GM12878 (cell line): ENCODE results near the gene CXXC5. TPM values are rescaled to one million over a fixed set of nuclear protein-coding genes. Genes with fewer than 3 reads are reported as not detected.

Experiments used
- ATAC-seq: fragments of 200-7000 bp; cut with Tn5 transposase; 3 replicates; pipeline ENCODE4 v1.9.1; 2020; ENCODE audit warnings: mild to moderate bottlenecking, moderate library complexity
- BruUV-seq: library from RNA; stranded (reverse); fragments of 400-500 nt; replicated peaks from 2 replicates; lab custom pipeline; 2021; lab: Mats Ljungman, UMichigan
- CTCF ChIA-PET: fragments of 300-600 bp; sonication (Branson Sonifier 250); formaldehyde crosslinking; extraction: SDS; loops from one replicate; lab custom pipeline; 2021; ENCODE audit warnings: inconsistent platforms; lab: Yijun Ruan, JAX
- POLR2A ChIA-PET: fragments of 350-600 bp; formaldehyde crosslinking; extraction: SDS; loops from one replicate; lab custom pipeline; 2021; ENCODE audit warnings: inconsistent platforms; lab: Charles Lee
- RAD21 ChIA-PET: fragments of 300-600 bp; sonication (Branson Sonifier 250); formaldehyde crosslinking; loops from one replicate; lab custom pipeline; 2023; ENCODE audit warnings: antibody characterized with exemption; ENCODE audit not compliant: unreplicated experiment; lab: Charles Lee
- SMC1A ChIA-PET: fragments of 300-600 bp; sonication (Branson Sonifier 250); formaldehyde crosslinking; loops from one replicate; lab custom pipeline; 2023; ENCODE audit not compliant: unreplicated experiment, uncharacterized antibody; lab: Charles Lee
- DNase-seq: peaks from one replicate; pipeline ENCODE4 v3.0.0-alpha.2; 2011; ENCODE audit warnings: low read depth, low spot score
- FAIRE-seq: peaks from 3 replicates; lab custom pipeline; 2011; peaks lifted over from hg19 to GRCh38; lab: Jason Lieb, UNC
- H2AFZ ChIP-seq: 2 replicates; pipeline ENCODE4 v1.6.0; 2011; ENCODE audit warnings: low read depth, low read length, control low read depth; ENCODE audit not compliant: control insufficient read depth
- H3K27ac ChIP-seq: 2 replicates; pipeline ENCODE4 v1.5.1; 2011; ENCODE audit warnings: control low read depth; ENCODE audit not compliant: control insufficient read depth, insufficient read depth
- H3K27me3 ChIP-seq, 2 experiments: replicated peaks in 1 of 2; 2 replicates each; pipeline versions ENCODE4 v1.6.0 to v1.6.1; 2011; ENCODE audit warnings: low read length in 1 of 2; ENCODE audit not compliant: control insufficient read depth in 2 of 2, insufficient read depth in 2 of 2
- H3K36me3 ChIP-seq, 2 experiments: 2 replicates each; pipeline ENCODE4 v1.5.1; 2011; ENCODE audit warnings: low read length in 1 of 2; ENCODE audit not compliant: control insufficient read depth in 2 of 2, insufficient read depth in 2 of 2
- H3K4me1 ChIP-seq: 2 replicates; pipeline ENCODE4 v1.6.1; 2011; ENCODE audit warnings: mild to moderate bottlenecking, low read length, moderate library complexity, mixed read lengths; ENCODE audit not compliant: control insufficient read depth, insufficient read depth
- H3K4me2 ChIP-seq: 2 replicates; pipeline ENCODE4 v1.6.0; 2011; ENCODE audit warnings: control low read depth; ENCODE audit not compliant: control insufficient read depth, insufficient read depth
- H3K4me3 ChIP-seq: fragments of 200-600 bp; sonication (generic); 2 replicates; pipeline ENCODE4 v1.5.1; 2016
- H3K79me2 ChIP-seq: 2 replicates; pipeline ENCODE4 v1.6.0; 2011; ENCODE audit warnings: low read length; ENCODE audit not compliant: control insufficient read depth, insufficient read depth
- H3K9ac ChIP-seq: 2 replicates; pipeline ENCODE4 v1.8.0; 2011; ENCODE audit warnings: low read length, control low read depth, mixed read lengths; ENCODE audit not compliant: control insufficient read depth, insufficient read depth
- H3K9me3 ChIP-seq: replicated peaks from 3 replicates; pipeline ENCODE4 v1.5.1; 2011; ENCODE audit warnings: mild to moderate bottlenecking, low read length; ENCODE audit not compliant: control insufficient read depth, insufficient read depth
- H4K20me1 ChIP-seq: 2 replicates; pipeline ENCODE4 v1.6.0; 2011; ENCODE audit not compliant: control insufficient read depth, insufficient read depth
- DPF2 ChIP-seq: fragments of 450-650 bp; IDR thresholded peaks from 2 replicates; pipeline ENCODE4 v1.6.1; 2017; ENCODE audit warnings: mild to moderate bottlenecking
- HDAC6 ChIP-seq: fragments of 200-600 bp; sonication (generic); IDR thresholded peaks from one replicate; pipeline ENCODE4 v1.8.0; 2017; ENCODE audit warnings: antibody characterized with exemption; ENCODE audit not compliant: unreplicated experiment
- HDGF ChIP-seq: fragments of 450-650 bp; IDR thresholded peaks from 2 replicates; pipeline ENCODE4 v1.6.1; 2016; ENCODE audit warnings: antibody characterized with exemption
- JUND ChIP-seq: IDR thresholded peaks from 2 replicates; pipeline ENCODE4 v1.6.1; 2012; ENCODE audit warnings: low read depth, mild to moderate bottlenecking, low read length, improper control_type of control experiment, moderate library complexity
- KAT2A ChIP-seq: conservative IDR thresholded peaks from 2 replicates; pipeline ENCODE4 v1.6.1; 2011; ENCODE audit warnings: low read depth, low read length; ENCODE audit not compliant: control insufficient read depth
- MEF2B ChIP-seq: fragments of 450-650 bp; IDR thresholded peaks from 2 replicates; pipeline ENCODE4 v1.6.1; 2018; ENCODE audit warnings: mild to moderate bottlenecking, moderate library complexity; ENCODE audit not compliant: partially characterized antibody, poor library complexity, severe bottlenecking
- NFXL1 ChIP-seq: fragments of 450-650 bp; IDR thresholded peaks from 2 replicates; pipeline ENCODE4 v1.6.1; 2017; ENCODE audit warnings: antibody characterized with exemption, mild to moderate bottlenecking, borderline replicate concordance
- POLR2A ChIP-seq: IDR thresholded peaks from 2 replicates; pipeline ENCODE4 v1.6.1; 2011; ENCODE audit warnings: low read depth, mild to moderate bottlenecking, low read length
- SPI1 ChIP-seq: IDR thresholded peaks from 2 replicates; pipeline ENCODE4 v1.6.1; 2011; ENCODE audit warnings: low read depth, mild to moderate bottlenecking, low read length, moderate library complexity, borderline replicate concordance; ENCODE audit not compliant: insufficient read depth
- SREBF1 ChIP-seq: IDR thresholded peaks from 2 replicates; pipeline ENCODE4 v1.6.1; 2012; ENCODE audit warnings: mild to moderate bottlenecking, low read length
- STAT1 ChIP-seq: fragments of 450-650 bp; conservative IDR thresholded peaks from 2 replicates; pipeline ENCODE4 v1.6.1; 2014; ENCODE audit warnings: antibody characterized with exemption, mild to moderate bottlenecking
- ZNF217 ChIP-seq: fragments of 450-650 bp; IDR thresholded peaks from 2 replicates; pipeline ENCODE4 v1.6.1; 2017; ENCODE audit warnings: antibody characterized with exemption, mild to moderate bottlenecking
- ZNF24 ChIP-seq: fragments of 450-650 bp; IDR thresholded peaks from 2 replicates; pipeline ENCODE4 v1.6.1; 2017; ENCODE audit warnings: antibody characterized with exemption, mild to moderate bottlenecking
- WGBS: methylation state at CpG from one replicate; pipeline ENCODE4 v1.1.6; 2016; ENCODE audit warnings: low lambda C conversion rate; ENCODE audit not compliant: insufficient replicate concordance, insufficient coverage; ENCODE audit errors: missing lambda C conversion rate; 5-methylcytosine and 5-hydroxymethylcytosine counted together
- in situ Hi-C: fragments of 300-500 bp; cut with MboI; formaldehyde crosslinking; loops from 9 replicates; pipeline ENCODE4 v1.14.3; 2018; ENCODE audit warnings: mixed read lengths
- intact Hi-C: fragments of 100-400 bp; cut with micrococcal nuclease; formaldehyde crosslinking; loops from one replicate; pipeline ENCODE4 v1.14.2; 2022; ENCODE audit not compliant: unreplicated experiment
- polyA plus RNA-seq, 11 experiments: library from polyadenylated mRNA; depleted of rRNA in 4 of 11; unstranded in 6 of 11; stranded (reverse) in 5 of 11; fragments of >200 nt; fragmentation: Nextera tagmentation in 4 of 11; fragmentation: Illumina TruSeq in 1 of 11; extraction: Ambion mirVana in 4 of 11; extraction: Trizol in 1 of 11; gene quantifications; 1 replicate in 1 of 11; 2 replicates in 10 of 11; pipeline versions ENCODE4 v1.2.1 to v1.2.3, GENCODE V29; 2011 to 2016; ENCODE audit warnings: inconsistent platforms in 2 of 11, missing spikeins in 2 of 11, low read depth in 1 of 11
- total RNA-seq, 4 experiments: library from RNA; depleted of rRNA in 3 of 4; stranded (reverse); fragments of >200 nt in 3 of 4; fragmentation: Illumina TruSeq in 1 of 4; extraction: Trizol in 1 of 4; gene quantifications; 2 replicates each; pipeline versions ENCODE4 v1.2.1 to v1.2.3, GENCODE V29; 2013 to 2021
- TF ChIP-seq, protein P1 (sequence below): fragments of 450-650 bp; formaldehyde crosslinking; IDR thresholded peaks from 2 replicates; pipeline ENCODE4 v1.4.0; 2020; ENCODE audit warnings: mild to moderate bottlenecking, moderate library complexity

CXXC5 gene
- total and polyA plus RNA-seq, 10 of the 15 experiments (the other 5 are each of a cell fraction or from before 2014, with no cell fraction given) = 1.8 to 90.8 (median 40.7) TPM

DNA sequence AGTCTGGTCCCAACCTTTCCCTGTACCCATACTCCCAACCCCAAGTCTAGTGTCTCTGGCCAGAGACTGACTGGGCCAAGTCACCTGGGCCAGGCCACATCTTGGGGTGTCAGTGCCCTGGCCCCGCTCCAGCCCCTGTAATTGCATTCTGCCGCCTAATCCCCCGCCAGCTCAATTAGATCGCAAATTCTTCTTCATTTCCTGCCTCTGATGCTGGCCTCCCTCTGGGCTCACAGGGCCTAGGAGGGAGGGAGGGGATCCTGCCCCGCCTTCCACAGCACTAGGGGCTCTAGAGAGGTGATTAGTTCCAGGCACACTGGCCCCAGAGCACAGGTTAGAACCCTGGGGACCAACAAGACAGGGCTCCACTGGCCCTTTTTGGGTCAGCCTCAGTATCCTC is 5.5 kb downstream of the CXXC5 start:
- no peaks in the 10 kb centered on the region for H3K27me3 ChIP-seq
- peak overlapping the region; percentile 98 for H3K4me2 ChIP-seq

GRCh38 chr5:139654464-139654863 is 6.3 kb downstream of the CXXC5 start:
- H3K9me3 ChIP-seq = no peaks in the 10 kb centered on the region
- peak overlapping the region; percentile 72 for H3K9ac ChIP-seq
- H3K27me3 ChIP-seq = no peaks in the 10 kb centered on the region
- FAIRE-seq (peak; percentile 71), ATAC-seq (peak; percentile 1; the same call in 1 of the 3 replicates), DNase-seq (no peak)
- SMC1A ChIA-PET = interaction anchor here (1.1 to 9.6 kb wide), 8 partner anchors 11 to 109 kb away, joined by 3 to 175 read pairs (median 4); no protein-coding TSS in a partner anchor
- peaks cover 95% of the 10 kb centered on the region for H3K79me2 ChIP-seq
- in situ Hi-C loops = no loop called here
- CTCF ChIA-PET = interaction anchor here (0.9 to 9.3 kb wide), 9 partner anchors 11 to 236 kb away, joined by 3 to 201 read pairs (median 6); no protein-coding TSS in a partner anchor
- H2AFZ ChIP-seq = no peak overlapping the region
- RAD21 ChIA-PET = interaction anchor here (0.8 to 10.9 kb wide), 10 partner anchors 13 to 124 kb away, joined by 3 to 265 read pairs (median 4); no protein-coding TSS in a partner anchor
- no TSS peak for BruUV-seq
- no peaks in the 10 kb centered on the region; a peak in 2 of 4 replicates for H3K36me3 ChIP-seq
- H4K20me1 ChIP-seq = 0 out of 2 replicates have a peak, but pooled peaks cover 4% of the 10 kb centered on the region
- intact Hi-C loops = loop anchor here (5.0 kb wide), 2 partner anchors 38 to 93 kb away; no protein-coding TSS in a partner anchor
- 15% methylated on average over 3 of the region's 3 CpGs for WGBS
- POLR2A ChIA-PET = interaction anchor here (0.6 to 6.8 kb wide), 12 partner anchors 9 to 129 kb away, joined by 3 to 127 read pairs (median 5); no protein-coding TSS in a partner anchor
- H3K4me2 ChIP-seq = peak overlapping the region; percentile 98
- H3K4me1 ChIP-seq = peaks cover 76% of the 10 kb centered on the region
- peak overlapping the region; percentile 91 for H3K27ac ChIP-seq
- H3K4me3 ChIP-seq = peak overlapping the region; percentile 66; the same call in 1 of the 2 replicates
- peak; percentile 36; the same call in 1 of the 2 replicates for TF ChIP-seq SPI1
- no peak for TF ChIP-seq JUND
- TF ChIP-seq KAT2A = no peak
- no peak for TF ChIP-seq SREBF1
- TF ChIP-seq HDGF = no peak
- 0 out of 2 replicates have a peak, but pooled peaks have one; percentile 18 for TF ChIP-seq STAT1
- TF ChIP-seq, protein P1, sequence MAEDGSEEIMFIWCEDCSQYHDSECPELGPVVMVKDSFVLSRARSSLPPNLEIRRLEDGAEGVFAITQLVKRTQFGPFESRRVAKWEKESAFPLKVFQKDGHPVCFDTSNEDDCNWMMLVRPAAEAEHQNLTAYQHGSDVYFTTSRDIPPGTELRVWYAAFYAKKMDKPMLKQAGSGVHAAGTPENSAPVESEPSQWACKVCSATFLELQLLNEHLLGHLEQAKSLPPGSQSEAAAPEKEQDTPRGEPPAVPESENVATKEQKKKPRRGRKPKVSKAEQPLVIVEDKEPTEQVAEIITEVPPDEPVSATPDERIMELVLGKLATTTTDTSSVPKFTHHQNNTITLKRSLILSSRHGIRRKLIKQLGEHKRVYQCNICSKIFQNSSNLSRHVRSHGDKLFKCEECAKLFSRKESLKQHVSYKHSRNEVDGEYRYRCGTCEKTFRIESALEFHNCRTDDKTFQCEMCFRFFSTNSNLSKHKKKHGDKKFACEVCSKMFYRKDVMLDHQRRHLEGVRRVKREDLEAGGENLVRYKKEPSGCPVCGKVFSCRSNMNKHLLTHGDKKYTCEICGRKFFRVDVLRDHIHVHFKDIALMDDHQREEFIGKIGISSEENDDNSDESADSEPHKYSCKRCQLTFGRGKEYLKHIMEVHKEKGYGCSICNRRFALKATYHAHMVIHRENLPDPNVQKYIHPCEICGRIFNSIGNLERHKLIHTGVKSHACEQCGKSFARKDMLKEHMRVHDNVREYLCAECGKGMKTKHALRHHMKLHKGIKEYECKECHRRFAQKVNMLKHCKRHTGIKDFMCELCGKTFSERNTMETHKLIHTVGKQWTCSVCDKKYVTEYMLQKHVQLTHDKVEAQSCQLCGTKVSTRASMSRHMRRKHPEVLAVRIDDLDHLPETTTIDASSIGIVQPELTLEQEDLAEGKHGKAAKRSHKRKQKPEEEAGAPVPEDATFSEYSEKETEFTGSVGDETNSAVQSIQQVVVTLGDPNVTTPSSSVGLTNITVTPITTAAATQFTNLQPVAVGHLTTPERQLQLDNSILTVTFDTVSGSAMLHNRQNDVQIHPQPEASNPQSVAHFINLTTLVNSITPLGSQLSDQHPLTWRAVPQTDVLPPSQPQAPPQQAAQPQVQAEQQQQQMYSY = no peak
- TF ChIP-seq HDAC6 = no peak
- peak; percentile 33; the same call in 1 of the 2 replicates for TF ChIP-seq ZNF24
- TF ChIP-seq POLR2A = 0 out of 2 replicates have a peak, but pooled peaks have one; percentile 25
- no peak for TF ChIP-seq DPF2
- TF ChIP-seq ZNF217 = peak; percentile 60; the same call in 1 of the 2 replicates

More for the DNA sequence above, 5.5 kb downstream of the CXXC5 start:
- POLR2A ChIA-PET = interaction anchor here (0.5 to 6.8 kb wide), 11 partner anchors 6 to 125 kb away, joined by 3 to 127 read pairs (median 8); no protein-coding TSS in a partner anchor
- peak overlapping the region; percentile 66 for H3K4me3 ChIP-seq
- in situ Hi-C loops = no loop called here
- no peaks in the 10 kb centered on the region; a peak in 2 of 4 replicates for H3K36me3 ChIP-seq
- intact Hi-C loops = loop anchor here (5.0 kb wide), 2 partner anchors 39 to 94 kb away; no protein-coding TSS in a partner anchor
- H3K27ac ChIP-seq = peak overlapping the region; percentile 91
- no peak for TF ChIP-seq NFXL1
- TF ChIP-seq MEF2B = peak; percentile 5
- H3K9ac ChIP-seq = peak overlapping the region; percentile 72
- 0 out of 2 replicates have a peak, but pooled peaks cover 4% of the 10 kb centered on the region for H4K20me1 ChIP-seq
- H3K79me2 ChIP-seq = peaks cover 95% of the 10 kb centered on the region
- H3K4me1 ChIP-seq = peaks cover 67% of the 10 kb centered on the region
- no peak for FAIRE-seq
- ATAC-seq = peak; percentile 7
- no peak overlapping the region for H2AFZ ChIP-seq
- DNase-seq = no peak
- no peaks in the 10 kb centered on the region for H3K9me3 ChIP-seq
- SMC1A ChIA-PET = interaction anchor here (0.8 to 9.6 kb wide), 5 partner anchors 12 to 100 kb away, joined by 3 to 175 read pairs (median 3); no protein-coding TSS in a partner anchor
- no TSS peak for BruUV-seq
- RAD21 ChIA-PET = interaction anchor here (1.0 to 10.9 kb wide), 6 partner anchors 14 to 122 kb away, joined by 3 to 265 read pairs (median 23); no protein-coding TSS in a partner anchor
- CTCF ChIA-PET = interaction anchor here (0.9 to 9.3 kb wide), 9 partner anchors 12 to 122 kb away, joined by 3 to 201 read pairs (median 10); no protein-coding TSS in a partner anchor
- WGBS = 23% methylated on average over 5 of the region's 5 CpGs
